Uterus (tissue), 4 donors: ENCODE results near the gene ATF2. TPM values are rescaled to one million over a fixed set of nuclear protein-coding genes. Genes with fewer than 3 reads are reported as not detected.

ENCODE experiments used
- DNase-seq, 2 donors: peaks; one replicate each; pipeline ENCODE4 v3.0.0-alpha.2; 2019 to 2020
- H3K27ac ChIP-seq, 2 donors: fragments of 200-600 bp; sonication (generic); 1 replicate in 1 of 2; 2 replicates in 1 of 2; pipeline ENCODE4 v1.5.1; 2016 to 2018
- H3K27me3 ChIP-seq, 2 donors: fragments of 200-600 bp; sonication (generic); one replicate each; pipeline ENCODE4 v1.5.1; 2018 to 2019; ENCODE audit warnings: control low read depth in 1 of 2
- H3K36me3 ChIP-seq, 2 donors: fragments of 200-600 bp; sonication (generic); one replicate each; pipeline ENCODE4 v1.5.1; 2019; ENCODE audit warnings: control low read depth in 1 of 2
- H3K4me1 ChIP-seq, 2 donors: fragments of 200-600 bp; sonication (generic); one replicate each; pipeline ENCODE4 v1.5.1; 2018 to 2019; ENCODE audit warnings: control low read depth in 1 of 2
- H3K4me3 ChIP-seq, 2 donors: fragments of 200-600 bp; sonication (generic); 1 replicate in 1 of 2; 2 replicates in 1 of 2; pipeline ENCODE4 v1.5.1; 2018 to 2019; ENCODE audit warnings: mild to moderate bottlenecking in 1 of 2
- H3K9me3 ChIP-seq, 2 donors: fragments of 200-600 bp; sonication (generic); one replicate each; pipeline ENCODE4 v1.5.1; 2019; ENCODE audit warnings: control low read depth in 1 of 2
- CTCF ChIP-seq, 4 experiments: fragments of 200-600 bp in 2 of 4; fragments of 450-650 bp in 2 of 4; sonication (generic) in 2 of 4; IDR thresholded peaks; one replicate each; pipeline ENCODE4 v1.5.1; 2016 to 2019; ENCODE audit warnings: antibody characterized with exemption in 4 of 4, mild to moderate bottlenecking in 2 of 4, moderate library complexity in 1 of 4
- POLR2A ChIP-seq, 2 donors: fragments of 450-650 bp; IDR thresholded peaks; one replicate each; pipeline ENCODE4 v1.6.1; 2016; ENCODE audit warnings: antibody characterized with exemption in 2 of 2, mild to moderate bottlenecking in 1 of 2, moderate library complexity in 1 of 2
- intact Hi-C: fragments of 100-400 bp; cut with DNase I; formaldehyde crosslinking; loops from one replicate; pipeline ENCODE4 v1.15.1; 2023; ENCODE audit warnings: low total_unique reads
- total RNA-seq, 4 donors: library from RNA; depleted of rRNA in 3 of 4; stranded (reverse); fragments of >200 nt in 3 of 4; gene quantifications; one replicate each; pipeline versions ENCODE4 v1.1.0 to v1.2.4, GENCODE V29; 2014 to 2023
- donor health status: DM: yes; HTN: yes; CAD: no.

The ATF2 gene
- total RNA-seq, 4 donors from 2014 or later: 52.3 to 102 (median 79.2) TPM

- no peaks in the 10 kb centered on the region for H3K4me1 ChIP-seq
- H3K9me3 ChIP-seq: no peaks in the 10 kb centered on the region
- H3K4me3 ChIP-seq: no peak overlapping the region
- DNase-seq: no peak
- no peak overlapping the region for H3K27ac ChIP-seq
- H3K27me3 ChIP-seq: no peaks in the 10 kb centered on the region
- TF ChIP-seq POLR2A (IDR thresholded peaks at IDR 0.05) (no peak), CTCF (IDR thresholded peaks at IDR 0.05) (no peak)
- H3K36me3 ChIP-seq: no peaks in the 10 kb centered on the region
- intact Hi-C loops: no loop called here
Measured at GRCh38 chr2:175137793-175138192, 30.2 kb downstream of the ATF2 start.

GRCh38 chr2:175136334-175137215, 31.4 kb downstream of the ATF2 start:
- DNase-seq: no peak
- H3K36me3 ChIP-seq: no peaks in the 10 kb centered on the region
- H3K4me1 ChIP-seq: no peaks in the 10 kb centered on the region
- TF ChIP-seq POLR2A (IDR thresholded peaks at IDR 0.05) (no peak), CTCF (IDR thresholded peaks at IDR 0.05) (no peak)
- intact Hi-C loops: no loop called here
- H3K4me3 ChIP-seq: no peak overlapping the region
- no peaks in the 10 kb centered on the region for H3K9me3 ChIP-seq
- H3K27me3 ChIP-seq: no peaks in the 10 kb centered on the region
- no peak overlapping the region for H3K27ac ChIP-seq

- H3K36me3 ChIP-seq: no peaks in the 10 kb centered on the region
- H3K4me1 ChIP-seq: no peaks in the 10 kb centered on the region
- H3K4me3 ChIP-seq: no peak overlapping the region
- no peak for DNase-seq
- H3K27ac ChIP-seq: no peak overlapping the region
- intact Hi-C loops: no loop called here
- H3K27me3 ChIP-seq: no peaks in the 10 kb centered on the region
- H3K9me3 ChIP-seq: no peaks in the 10 kb centered on the region
- TF ChIP-seq POLR2A (IDR thresholded peaks at IDR 0.05) (no peak), CTCF (IDR thresholded peaks at IDR 0.05) (no peak)
Measured at GRCh38 chr2:175135862-175136261, 32.1 kb downstream of the ATF2 start.

- TF ChIP-seq POLR2A (IDR thresholded peaks at IDR 0.05) (no peak), CTCF (IDR thresholded peaks at IDR 0.05) (no peak)
- no peak overlapping the region for H3K27ac ChIP-seq
- H3K4me3 ChIP-seq: no peak overlapping the region
- no peak for DNase-seq
- H3K4me1 ChIP-seq: no peaks in the 10 kb centered on the region
- intact Hi-C loops: no loop called here
- no peaks in the 10 kb centered on the region for H3K9me3 ChIP-seq
- H3K27me3 ChIP-seq: no peaks in the 10 kb centered on the region
- no peaks in the 10 kb centered on the region for H3K36me3 ChIP-seq
Measured at GRCh38 chr2:175135177-175135576, 32.8 kb downstream of the ATF2 start.

- Histone ChIP-seq H3K36me3 (no peaks in the 10 kb centered on the region), H3K9me3 (no peaks in the 10 kb centered on the region), H3K27me3 (no peaks in the 10 kb centered on the region), H3K4me3 (no peak overlapping the region), H3K27ac (no peak overlapping the region), H3K4me1 (no peaks in the 10 kb centered on the region)
- intact Hi-C loops: no loop called here
- no peak for DNase-seq
- TF ChIP-seq CTCF (IDR thresholded peaks at IDR 0.05) (no peak), POLR2A (IDR thresholded peaks at IDR 0.05) (no peak)
Measured at GRCh38 chr2:175131252-175131651, 36.8 kb downstream of the ATF2 start.
